HG02840 (cell line): Measurements from ENCODE around the gene TM9SF1.

Experiments used
- ATAC-seq: cut with Tn5 transposase; IDR thresholded peaks from one replicate; pipeline ENCODE4 v1.9.1; 2021; ENCODE audit warnings: mild to moderate bottlenecking, moderate library complexity, moderate number of reproducible peaks; ENCODE audit not compliant: unreplicated experiment, low FRiP score

TM9SF1 gene

GRCh38 chr14:24195186-24196070 lies at the start of gene TM9SF1:
TSS of gene TM9SF1 (minus strand) at chr14:24195441. CDS start at chr14:24195019, 422 bp downstream.
- ATAC-seq: peak; percentile 71

DNA sequence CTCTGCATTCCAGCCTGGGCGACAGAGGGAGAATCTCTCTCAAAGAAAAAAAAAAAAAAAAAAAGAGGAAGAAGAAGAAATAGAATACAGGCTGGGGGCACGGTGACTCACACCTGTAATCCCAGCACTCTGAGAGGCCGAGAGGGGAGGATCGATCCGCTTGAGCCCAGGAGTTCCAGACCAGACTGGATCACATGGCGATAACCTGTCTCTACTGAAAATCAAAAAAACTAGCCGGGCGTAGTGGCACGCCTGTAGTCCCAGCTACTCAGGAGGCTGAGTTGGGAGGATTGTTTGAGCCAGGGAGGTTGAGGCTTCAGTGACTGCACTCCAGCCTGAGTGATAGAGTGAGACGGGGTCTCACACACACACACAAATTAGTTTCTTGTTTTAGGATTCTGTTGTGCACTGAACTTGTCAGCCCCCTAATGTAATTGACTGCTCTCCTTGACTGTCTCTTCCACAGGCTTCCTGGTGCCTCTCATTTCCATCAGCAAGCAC lies 48.1 kb upstream of the TM9SF1 start:
- no peak for ATAC-seq

- ATAC-seq: peak; percentile 80
Measured at GRCh38 chr14:24241829-24242443, 46.7 kb upstream of the TM9SF1 start.

DNA sequence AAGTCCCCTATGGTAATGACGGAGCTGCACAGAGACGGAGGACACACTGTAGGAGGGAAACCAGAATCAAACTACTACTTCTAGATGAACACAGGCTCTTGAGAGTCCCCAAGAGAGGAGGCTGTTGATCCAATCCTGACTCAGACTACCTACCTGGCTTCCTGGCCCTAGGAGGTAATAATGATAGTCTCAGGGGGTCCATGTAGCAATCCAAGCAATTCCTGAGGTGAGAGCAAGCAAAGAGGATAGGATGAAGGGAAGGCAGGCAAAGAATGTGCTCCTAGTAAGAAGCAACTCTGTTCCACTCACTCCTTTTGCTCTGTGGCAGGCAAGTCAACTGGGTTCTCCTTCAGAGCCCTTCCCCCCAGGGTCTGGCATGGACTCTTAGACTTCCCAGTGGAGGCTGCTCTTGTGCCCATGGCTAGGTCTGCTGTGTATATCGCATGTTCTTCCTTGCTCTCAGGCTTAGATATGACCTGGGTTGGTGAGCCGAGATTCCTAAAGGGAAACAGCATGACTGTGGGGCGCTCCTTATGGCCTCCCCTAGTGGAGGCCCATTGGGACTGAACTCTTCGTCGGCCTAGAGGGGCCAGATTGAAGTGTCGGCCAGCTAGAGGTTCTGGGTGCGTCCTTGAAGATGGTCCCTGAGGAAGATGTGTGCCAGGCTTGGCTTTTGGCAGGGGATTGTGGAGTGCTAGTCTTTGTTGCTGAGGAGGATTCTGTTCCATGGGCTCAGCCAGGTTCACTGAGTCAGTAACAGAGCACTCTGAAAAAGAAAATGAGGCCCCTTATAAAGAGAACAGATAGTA lies 45.1 kb upstream of the TM9SF1 start:
- no peak for ATAC-seq

DNA sequence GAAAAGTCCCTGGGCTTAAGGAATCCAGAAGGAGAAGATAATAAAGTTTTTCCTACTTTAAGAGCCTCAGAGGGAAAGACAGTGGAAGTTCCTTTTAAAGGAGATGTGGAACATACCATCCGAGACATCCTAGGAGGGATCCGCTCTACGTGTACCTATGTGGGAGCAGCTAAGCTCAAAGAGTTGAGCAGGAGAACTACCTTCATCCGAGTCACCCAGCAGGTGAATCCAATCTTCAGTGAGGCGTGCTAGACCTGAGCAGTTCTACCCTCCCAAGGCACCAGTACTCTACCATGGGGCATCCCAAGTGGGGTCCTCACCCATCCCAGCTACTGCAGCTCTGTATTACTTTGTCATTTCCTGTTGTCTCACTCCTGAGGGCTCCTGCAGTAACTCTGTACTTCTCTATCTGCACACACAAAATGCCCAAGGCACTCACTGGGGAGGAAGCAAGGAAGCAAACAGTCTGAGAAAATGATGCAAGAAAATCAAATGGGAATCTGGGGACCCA lies 43.3 kb upstream of the TM9SF1 start:
- no peak for ATAC-seq

GRCh38 chr14:24238123-24238522 lies 42.9 kb upstream of the TM9SF1 start:
- ATAC-seq: no peak

GRCh38 chr14:24237463-24237955 lies 42.3 kb upstream of the TM9SF1 start:
- ATAC-seq: no peak

DNA sequence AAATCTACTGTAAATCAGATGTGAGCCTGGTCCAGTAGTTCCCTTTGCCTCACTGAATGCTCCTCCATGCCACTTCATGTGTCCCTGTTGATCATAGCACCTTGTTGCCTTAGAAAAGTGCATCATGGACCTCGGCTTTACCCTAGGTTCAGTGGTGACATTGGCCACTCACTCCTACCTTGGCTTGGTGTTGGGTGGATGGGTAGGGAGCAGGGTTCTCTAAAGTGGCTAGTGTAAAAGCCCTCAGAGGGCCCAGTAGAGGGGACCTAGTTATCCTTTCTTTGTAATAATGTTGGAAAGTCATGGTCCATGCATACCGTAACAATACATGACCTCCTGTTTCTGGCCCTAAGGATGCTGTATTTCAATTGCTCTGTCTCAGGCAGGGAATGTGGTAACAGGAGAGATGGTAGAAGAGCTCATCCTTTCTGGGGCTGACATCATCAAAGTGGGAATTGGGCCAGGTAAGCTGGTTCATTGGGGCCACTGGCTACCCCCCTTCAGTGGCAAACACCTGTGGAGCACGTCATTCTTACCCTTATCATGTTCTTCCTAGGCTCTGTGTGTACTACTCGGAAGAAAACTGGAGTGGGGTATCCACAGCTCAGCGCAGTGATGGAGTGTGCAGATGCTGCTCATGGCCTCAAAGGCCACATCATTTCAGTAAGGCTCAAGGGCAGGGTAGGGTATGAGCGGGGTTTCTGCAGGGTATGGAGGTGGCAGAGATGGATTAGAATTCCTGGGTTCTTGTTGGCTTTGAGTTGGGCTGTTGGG lies 41.6 kb upstream of the TM9SF1 start:
- ATAC-seq: no peak

- no peak for ATAC-seq
Measured at GRCh38 chr14:24235804-24236688, 40.8 kb upstream of the TM9SF1 start.

GRCh38 chr14:24234095-24235005 lies 39.1 kb upstream of the TM9SF1 start:
- ATAC-seq: no peak

DNA sequence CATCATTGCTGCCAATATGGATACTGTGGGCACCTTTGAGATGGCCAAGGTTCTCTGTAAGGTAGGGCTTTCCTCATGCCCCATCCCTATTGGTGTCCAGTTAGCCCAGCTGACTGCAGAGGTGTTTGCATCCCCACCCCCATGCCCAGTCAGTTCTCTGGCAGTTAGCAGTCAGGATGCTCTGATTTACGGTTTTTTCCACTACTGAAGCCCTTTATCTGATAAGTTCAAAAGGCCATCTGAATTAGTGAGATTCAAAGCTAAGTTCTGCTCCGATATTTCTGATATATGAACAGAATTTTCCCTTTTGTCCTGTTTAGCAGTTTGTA lies 38.3 kb upstream of the TM9SF1 start:
- no peak for ATAC-seq

DNA sequence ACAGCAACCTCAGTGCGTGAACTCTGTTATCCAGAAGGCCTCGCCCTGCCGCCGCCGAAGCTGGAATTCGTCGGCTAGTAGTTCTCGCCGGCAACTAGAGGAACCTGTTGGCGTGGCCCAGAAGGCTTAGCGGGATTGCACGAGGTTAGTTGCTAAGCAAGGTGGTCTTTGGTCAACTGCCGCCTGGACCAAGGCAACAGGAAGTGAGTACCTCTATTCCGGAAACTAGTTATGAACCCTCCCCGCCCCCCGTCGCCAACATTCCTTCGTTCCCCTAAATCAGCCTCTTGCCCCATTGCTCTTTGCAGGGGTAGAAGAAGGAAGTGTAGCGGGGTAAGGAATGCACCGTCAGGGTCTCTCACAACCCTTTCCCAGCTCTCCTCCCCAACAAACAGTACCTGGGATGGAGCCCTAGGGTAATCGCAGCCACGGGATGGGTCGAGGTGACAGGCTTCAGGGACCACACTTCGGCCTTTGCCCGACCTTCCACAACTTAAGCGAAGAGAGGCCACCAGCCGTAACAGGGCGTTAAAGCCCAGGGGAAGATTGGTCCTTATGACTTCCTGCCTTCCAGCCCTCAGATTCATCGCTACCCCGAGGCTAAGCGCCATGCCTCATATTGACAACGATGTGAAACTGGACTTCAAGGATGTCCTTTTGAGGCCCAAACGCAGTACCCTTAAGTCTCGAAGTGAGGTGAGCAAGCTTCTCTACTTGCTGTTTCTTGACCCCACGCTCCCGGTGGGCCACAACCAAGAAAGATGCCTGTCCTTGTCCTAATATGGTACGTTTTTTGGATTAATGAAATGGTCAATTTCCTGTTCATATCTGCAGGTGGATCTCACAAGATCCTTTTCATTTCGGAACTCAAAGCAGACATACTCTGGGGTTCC lies 37.6 kb upstream of the TM9SF1 start, which contains the start of gene GMPR2:
GMPR2 (plus strand) TSS at position 285 of the 893 bp plus-strand sequence; CDS start at position 610, 325 bp downstream.
- ATAC-seq: peak; percentile 61

DNA sequence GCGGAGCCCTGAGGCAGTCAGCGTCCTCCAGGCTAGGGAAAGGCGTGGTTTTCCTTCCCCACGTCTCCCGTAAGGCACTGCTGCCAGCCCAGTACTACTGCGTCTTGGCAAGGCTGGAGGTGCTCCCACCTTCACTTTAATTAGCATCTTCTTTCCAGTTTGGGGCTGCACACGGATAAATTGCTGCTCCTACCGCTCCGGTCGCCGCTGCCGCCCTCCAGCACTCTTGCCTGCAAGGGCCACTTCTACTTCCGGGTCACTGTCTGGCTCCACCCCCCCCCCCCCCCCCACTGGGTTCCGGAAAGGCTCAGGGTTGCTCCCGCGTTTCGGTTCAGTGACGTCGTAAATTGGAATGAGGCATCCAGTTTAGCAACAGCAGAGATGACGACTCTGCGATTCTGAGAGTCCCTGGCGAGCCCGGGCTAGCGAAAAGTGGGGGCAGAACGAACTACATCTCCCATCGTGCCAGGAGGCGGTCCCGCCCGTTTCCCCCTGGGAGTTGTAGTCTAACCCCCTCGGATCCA lies 36.9 kb upstream of the TM9SF1 start, which contains the start of gene NEDD8:
NEDD8 (minus strand) TSS at position 247 of the 524 bp plus-strand sequence; CDS start at position 147, 100 bp downstream.
- ATAC-seq: peak; percentile 79

DNA sequence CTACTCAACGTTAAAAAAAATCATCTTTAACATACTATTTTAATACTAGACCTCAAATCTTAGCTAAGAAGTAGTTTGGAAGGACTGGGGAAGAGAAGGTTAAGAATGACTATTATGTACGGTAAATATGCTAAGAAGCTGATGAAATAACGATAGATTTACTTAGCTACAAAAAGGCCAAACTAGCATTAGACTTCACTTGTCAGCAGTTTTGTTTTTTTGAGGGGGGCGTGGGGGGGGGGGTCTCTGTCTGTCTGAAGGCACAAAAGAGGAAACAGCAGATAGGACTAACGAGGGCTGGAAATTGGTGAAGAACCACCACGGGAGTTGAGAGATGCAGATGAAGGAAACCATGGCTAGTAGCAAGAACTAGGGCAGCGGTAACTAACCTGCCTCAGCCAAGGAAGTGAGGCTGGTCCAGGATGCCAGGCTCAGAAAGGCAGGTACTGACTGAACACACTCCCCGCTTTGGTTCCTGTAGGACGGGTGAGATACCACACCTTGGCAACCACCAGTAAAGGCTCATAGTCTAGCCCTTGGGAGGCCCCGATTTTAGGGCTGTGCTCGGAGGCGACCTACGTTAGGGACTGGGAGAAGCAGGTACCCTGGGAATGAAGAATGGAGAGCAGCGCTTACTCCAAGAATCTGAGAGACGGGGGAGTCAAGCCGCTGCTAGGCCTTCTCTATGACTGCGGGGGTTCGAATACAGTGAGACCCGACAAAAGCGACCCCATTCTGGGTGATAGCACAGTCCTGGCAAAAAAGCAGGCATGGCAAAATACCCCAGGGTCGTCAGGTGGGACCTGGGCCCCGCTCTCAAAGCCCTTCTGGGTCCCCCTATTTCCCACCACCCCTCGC lies 36.3 kb upstream of the TM9SF1 start:
- ATAC-seq: no peak

GRCh38 chr14:24228902-24229301 lies 33.7 kb upstream of the TM9SF1 start:
- no peak for ATAC-seq
